NOMO-1 treated with DMSO at 0.1 percent for 48 hours (cell line): ENCODE results near the gene ARL2.
"Not testable (repeated sequence)": the region's sequence is repeated elsewhere in the genome, so short reads cannot be mapped to it uniquely, and the experiment has no call there.

ENCODE experiments used
- DNase-seq: peaks from one replicate; lab custom pipeline; 2025; ENCODE audit not compliant: unreplicated experiment; lab: John Stamatoyannopoulos, UW

Gene ARL2

DNA sequence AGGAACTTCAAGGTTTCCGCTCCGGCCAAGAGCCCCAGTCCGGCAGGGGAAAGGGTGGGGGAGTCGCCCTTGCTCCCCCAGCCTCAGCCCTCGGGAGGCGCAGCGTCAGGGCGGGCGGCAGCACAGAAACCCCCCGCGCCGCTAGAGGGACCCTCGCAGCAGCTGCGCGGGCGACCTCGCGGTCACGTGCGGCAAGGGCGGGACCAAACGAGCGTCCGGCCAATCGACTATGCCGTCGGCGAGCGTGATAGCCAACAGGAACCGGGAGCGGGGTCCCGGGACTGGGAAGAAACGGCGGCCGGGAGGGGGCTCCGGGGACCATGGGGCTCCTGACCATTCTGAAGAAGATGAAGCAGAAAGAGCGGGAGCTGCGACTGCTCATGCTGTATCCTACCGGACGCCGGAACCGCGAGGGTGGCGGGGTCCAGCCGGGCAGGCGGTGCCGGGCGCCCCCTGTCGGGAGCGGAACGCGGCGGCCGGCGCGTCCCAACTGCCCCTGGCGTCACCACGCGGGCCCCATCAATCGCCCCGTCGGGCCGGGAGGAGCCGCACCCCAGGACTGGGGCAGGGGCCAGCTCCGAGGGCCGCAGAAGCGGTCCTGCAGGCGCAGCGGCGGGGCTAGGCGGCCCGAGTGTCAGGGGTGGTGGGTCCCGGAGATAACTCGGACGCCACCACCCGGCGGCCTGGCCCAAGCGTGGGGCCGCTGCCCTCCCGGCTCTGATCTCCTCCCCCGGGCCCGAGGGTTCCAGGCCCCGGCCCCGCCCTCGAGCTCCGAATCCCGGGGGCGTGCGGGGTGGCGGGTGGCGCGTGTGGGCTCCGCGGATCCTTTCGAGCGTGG, at the start of gene ARL2:
ARL2 (plus strand) TSS at position 273 of the 838 bp plus-strand sequence; CDS start at position 321, 48 bp downstream.
- DNase-seq: peak; percentile 74

DNA sequence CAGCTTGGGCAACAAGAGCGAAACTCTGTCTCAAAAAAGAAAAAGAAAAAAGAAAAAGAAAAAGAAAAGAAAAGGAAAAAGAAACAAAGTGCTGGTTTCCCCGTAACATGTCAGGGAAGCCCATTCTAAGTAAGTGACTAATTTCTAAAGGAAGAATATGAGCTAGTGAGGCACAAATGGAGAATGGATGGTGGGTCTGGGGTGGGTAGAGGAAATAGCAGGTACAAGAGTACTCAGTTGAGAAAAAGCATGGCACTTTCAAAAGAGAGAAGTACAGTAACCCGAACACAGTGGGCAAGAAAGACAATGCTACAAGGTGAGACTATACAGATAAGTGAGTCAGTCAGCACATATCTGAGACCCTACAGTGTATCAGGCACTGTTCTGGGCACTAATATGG, 46.6 kb upstream of the ARL2 start:
- no peak for DNase-seq

DNA sequence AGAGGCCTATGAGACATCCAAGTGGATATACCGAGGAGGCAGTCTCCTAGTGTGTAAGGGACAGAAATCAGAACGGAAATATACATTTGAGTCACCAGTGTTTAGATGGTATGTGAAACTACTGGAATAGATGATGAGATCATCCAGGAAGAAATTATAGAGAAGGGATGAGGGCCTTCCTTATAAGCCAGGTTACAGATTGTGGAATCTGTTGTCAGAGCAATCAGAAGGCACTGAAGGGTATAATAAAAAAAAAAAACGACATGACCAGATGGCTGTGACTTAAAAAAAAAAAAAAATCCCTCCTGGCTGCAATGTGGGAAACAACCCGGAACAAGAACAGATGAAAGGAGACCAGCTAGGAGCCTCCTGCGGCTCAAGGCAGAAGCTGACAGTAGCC, 44.8 kb upstream of the ARL2 start:
- DNase-seq: no peak

DNA sequence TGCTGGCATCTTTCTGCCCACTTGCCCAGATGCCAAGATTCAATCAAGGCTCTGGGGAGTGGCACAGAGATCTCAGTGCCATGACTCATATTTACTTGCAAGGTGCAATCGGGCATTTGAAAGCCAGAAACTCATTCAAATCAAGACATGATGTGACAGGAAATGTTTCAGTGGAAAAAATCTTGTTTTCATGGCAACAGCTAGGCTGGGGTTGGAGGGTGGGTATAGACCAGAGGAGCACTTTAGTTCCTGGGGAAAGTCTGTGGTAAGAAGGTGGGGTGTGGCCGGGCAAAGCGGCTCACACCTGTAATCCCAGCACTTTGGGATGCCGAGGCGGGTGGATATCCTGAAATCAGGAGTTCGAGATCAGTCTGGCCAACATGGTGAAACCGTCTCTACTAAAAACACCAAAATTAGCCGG, 43.2 kb upstream of the ARL2 start:
- no peak for DNase-seq

DNA sequence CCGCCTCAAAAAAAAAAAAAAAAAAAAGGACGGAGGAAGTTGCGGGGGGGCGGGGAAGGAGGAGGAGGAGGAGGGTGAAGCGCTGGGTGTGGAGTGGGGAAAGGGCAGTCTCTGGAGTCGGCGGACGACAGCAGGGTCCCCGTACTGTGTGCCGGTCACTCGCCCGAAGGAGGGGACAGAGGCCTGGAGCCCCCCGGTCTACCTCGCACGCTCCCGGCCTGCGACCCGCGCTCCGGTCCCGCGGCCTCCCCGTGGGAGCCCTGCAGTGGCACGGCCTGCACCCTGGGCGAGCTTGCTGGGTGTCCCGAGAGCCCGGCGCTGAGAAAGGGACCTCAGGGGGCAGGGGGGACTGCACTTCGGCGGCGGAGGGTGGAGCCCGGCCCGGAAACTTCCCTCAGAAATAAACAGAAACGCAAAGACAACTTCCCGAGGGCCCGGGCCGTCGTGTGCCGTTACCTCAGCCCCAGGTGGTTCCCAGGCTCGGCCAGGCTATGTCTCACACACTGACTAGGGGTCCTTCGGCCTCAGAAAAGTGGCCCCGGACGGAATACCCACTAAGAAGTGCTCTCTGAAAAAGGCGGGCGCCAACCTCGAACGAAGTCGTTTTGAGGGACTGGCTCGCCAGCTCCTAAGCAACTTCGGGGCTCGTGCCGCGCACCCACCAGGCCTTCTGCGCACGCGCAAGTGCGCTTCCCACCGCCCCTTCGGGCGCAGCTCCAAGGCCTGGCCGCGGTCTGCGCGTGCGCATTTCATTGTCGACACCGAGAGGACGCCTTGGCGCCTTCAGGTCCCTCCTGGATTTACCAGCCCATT, 42.3 kb upstream of the ARL2 start, which contains the start of gene MAJIN:
MAJIN (minus strand) TSS at position 688 of the 813 bp plus-strand sequence. CDS start 12,703 bp downstream, outside the sequence.
- peak; percentile 23 for DNase-seq

DNA sequence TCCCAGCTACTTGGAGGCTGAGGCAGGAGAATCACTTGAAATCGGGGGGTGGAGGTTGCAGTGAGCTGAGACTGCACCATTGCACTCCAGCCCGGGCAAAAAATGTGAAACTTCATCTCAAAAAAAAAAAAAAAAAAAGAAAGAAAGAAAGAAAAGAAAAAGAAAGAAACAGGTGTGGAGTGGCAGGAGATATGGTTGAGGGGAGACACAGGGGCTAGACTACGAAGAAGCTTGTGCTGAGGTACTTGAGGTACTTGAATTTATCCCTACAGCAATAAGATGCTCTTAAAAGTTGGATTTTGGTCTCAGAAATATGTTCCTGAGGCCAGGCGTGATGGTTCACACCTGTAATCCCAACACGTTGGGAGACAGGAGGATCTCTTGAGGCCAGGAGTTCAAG, 39.8 kb upstream of the ARL2 start:
- no peak for DNase-seq

DNA sequence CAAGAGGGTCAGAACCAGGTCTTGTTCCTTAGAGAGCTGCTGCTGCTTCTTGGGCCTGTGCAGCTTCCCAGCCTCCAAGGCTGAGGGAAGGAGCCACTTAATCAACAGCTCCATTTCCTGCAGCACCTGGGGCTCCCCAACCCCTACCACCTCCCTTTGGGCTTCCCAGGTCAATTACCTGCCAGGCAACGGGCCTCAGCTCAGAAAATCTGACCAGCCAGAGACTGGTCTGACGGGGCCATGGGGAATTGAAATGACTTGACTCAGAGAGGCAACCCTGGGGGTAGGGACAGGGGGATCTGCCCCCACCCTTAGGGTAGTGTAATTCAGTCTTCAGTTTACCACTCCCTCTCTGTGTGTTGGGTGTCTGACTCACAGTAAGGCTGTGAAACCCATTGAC, 37.3 kb upstream of the ARL2 start:
- DNase-seq: no peak

DNA sequence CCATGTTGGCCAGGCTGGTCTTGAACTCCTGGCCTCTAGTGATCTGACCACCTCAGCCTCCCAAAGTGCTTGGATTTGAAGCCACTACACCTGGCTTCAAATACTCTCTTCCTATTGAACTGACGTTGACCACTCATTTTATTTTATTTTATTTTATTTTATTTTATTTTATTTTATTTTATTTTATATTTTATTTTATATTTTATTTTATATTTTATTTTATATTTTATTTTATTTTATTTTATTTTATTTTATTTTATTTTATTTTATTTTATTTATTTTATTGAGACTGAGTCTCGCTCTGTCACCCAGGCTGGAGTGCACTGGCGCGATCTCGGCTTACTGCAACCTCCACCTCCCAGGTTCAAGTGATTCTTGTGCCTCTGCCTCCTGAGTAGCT, 30.6 kb upstream of the ARL2 start:
- not testable (repeated sequence) for DNase-seq

DNA sequence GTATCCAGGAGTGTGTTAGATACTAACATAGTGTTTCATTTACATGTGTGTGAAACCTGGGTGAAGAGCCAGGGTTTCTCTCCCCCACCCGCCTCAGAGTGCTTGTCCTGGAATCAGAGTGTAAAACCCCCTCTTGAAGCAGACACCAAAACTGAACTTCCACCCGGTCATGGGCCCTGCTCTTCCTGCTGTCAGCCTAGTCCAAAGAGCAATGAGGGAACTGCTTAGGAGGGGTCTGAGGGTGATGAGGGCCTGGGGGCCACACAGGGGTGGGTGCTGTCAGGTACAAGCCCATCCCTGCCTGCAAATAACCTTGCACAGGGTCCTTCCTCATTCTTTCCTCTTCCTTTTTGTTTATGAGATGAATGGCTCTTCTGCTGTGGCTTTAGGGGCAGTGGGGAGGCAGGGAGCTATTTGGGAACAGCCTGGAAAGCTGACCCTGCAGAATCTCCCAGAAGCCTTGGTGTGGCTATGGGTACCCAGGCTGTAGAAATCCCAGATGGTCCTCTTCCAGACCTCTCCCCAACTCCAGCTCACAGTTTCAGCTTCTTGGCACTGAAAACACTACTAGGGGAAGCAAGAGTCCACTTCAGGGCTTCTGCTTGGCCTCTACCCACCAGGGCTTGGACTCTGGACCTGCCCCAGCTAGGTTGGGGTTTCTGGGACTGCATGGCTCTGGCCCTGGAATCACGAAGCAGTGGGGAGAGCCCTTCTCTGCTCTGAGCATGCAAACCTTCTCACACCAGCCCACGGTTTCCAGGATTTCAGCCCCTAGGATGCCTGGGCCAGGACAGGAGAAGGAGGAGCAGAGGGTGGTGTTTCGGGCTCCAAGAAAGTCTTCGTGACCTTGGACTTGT, 25.7 kb upstream of the ARL2 start:
- DNase-seq: peak; percentile 7

DNA sequence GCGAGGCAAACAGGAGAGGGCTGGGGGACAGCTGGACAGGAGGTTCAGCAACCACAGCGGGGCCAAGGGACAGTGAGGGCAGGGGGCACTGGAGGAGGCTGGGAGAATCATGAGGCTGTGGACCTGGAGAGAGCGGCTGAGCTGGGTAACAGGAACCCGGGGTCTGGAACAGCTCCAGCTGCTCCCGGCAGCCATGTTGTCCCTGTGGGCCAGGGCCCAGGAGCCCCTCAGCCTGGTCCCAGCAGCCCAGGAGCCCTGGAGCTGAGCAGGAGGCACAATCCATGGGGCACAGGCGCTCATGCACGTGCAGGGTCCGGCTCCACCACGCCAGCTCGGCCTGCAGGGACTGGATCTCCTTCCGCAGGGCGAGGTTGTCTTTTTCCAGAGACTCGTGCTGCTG, 24.5 kb upstream of the ARL2 start:
- no peak for DNase-seq

DNA sequence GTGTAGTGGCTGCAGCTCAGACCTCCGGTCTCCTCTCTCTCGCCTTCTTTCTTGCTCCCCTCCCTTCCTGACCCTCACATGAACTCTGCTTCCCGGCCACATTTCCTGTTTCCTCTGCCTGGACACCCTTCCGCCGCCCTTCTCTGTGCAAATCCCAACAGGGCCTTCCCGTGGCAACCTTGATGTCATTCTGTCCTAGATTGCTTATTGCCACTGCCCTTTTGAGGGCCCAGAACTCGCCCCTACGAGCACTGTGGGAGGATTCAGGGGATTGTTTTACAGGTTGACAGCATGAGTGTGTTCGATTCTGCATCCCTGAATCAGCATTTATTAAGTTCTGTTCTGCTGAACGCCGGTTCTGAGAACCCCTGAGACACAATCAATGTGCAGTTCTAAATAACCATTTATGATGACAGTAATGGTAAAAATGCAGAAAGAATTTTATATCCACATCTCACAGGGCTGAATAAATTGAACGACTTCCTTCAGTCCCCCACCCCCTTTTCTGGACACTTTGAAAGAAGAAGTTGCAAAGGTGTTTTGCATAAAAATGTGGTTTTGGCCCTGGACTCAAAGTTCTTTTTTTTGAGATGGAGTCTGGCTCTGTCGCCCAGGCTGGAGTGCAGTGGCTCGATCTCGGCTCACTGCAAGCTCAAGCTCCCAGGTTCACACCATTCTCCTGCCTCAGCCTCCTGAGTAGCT, 23.6 kb upstream of the ARL2 start:
- DNase-seq: peak; percentile 49

DNA sequence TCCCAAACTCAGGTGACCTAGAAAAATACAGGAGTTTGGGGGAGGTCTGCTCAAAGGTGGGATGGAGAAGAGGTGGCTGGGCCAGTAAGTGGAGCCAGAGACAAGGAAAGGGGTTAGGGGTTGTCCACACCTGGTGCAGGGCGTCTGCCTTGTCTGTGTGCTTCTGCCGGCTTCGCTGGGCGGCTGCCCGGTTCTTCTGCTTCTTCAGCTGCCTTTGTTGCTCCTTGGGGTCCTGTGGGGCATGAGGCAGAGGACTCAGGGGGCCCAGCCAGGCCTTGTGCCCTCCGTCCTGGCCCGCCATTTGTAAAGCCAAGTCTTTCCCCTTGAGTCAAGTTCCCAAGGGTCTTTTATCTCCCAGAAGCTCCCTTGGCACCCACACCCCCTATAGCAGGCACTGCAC, 19.6 kb upstream of the ARL2 start:
- DNase-seq: no peak

DNA sequence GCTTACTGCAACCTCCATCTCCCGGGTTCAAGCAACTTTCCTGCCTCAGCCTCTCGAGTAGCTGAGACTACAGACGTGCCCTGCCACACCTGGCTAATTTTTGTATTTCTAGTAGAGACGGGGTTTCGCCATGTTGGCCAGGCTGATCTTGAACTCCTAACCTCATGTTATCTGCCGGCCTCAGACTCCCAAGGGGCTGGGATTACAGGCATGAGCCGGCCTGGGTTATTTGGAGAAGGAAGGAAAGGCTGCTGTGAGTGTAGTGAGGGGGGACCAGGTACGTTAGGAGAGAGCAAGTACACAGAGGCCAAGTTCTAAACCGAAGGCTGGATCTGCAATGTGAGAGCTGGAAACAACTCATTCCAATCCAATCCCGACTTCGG, 17.6 kb upstream of the ARL2 start:
- DNase-seq: no peak

DNA sequence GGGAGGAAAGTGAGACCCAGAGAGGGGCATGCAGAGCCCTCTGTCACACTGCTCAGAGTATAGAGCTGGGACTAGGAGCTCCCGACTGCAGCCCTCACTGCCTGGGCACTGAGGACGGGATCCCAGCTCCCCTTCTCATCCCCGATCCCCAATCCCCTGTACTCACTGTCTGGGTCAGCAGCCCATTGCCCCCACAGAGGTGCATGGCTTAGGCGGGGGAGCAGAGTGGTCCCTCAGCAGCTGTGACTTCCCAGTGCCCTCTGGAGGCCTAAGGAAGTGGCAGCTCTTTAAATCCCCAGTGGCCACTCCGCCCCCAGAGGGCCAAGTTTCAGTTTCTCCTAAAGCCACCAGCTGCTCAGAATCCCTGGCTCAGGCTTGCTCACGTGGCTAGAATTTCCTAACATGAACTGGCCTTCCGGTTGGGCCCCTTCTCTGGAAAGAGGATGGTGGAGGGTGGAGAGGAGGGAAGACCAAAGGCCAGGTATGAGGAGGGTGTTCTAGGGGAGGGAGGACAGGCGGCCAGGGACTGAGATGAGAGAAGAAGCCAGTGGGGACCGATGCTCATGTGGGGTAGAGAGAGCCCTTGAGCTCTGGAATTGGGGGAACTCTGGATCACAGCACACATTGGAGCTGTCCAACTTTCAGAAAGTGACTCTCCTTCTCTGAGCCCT, 17.1 kb upstream of the ARL2 start, which contains the start of gene BATF2:
BATF2 (minus strand) TSS at position 262 of the 671 bp plus-strand sequence; CDS start at position 205, 57 bp downstream.
- DNase-seq: peak; percentile 66

DNA sequence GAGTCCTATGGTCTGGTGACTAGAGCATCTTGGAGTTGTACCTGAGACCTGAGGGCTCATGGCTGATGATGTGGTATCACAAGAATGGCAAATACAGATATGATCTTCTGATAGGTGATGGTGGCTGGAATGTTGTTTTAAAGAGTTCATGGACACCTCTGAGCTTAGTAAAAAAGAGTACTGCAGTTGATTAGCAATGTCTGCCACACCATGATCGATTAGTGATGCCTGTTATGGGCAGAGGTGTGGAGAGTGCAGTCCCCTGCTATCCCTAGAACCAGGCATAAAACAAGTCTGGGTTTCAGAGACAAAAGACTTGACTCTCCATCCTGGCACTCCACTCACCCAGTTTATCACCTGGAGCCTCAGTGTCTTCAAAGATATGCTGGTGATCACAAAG, 15.8 kb upstream of the ARL2 start:
- DNase-seq: no peak

DNA sequence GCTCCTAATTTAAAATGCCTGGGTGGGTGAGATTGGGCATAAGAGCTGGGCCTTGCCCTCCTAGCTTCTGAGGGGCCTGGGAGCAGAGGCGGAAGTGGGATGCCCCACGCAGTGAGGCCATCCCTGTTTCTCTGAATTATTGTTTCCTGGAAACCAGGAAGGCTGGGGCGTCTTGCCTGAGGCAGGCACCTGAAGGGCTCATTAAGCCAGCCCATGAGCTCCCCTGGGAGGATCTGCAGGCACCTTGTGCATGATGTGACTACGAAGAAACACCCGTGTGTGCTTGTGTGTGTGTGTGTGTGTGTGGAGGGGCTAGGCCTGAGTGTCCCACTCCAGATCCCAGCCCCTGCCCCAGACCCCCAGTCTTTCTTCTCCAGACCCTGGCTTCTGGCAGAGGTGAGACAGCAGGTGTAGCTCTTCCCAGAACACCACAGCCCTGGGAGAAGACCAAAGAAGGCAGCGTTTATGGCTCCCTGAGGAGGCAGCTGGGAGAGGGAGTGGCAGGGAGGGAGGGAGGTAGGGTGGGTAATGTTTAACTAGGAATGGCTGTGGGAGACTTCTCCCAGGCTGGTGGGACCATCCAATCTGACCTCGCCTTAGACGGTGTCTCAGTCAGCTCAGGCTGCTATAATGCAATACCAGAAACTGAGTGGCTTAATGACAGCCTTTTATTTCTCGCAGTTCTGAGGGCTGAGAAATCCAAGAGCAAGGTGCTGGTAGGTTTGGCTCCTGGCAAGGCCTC, 15.1 kb upstream of the ARL2 start:
- no peak for DNase-seq

DNA sequence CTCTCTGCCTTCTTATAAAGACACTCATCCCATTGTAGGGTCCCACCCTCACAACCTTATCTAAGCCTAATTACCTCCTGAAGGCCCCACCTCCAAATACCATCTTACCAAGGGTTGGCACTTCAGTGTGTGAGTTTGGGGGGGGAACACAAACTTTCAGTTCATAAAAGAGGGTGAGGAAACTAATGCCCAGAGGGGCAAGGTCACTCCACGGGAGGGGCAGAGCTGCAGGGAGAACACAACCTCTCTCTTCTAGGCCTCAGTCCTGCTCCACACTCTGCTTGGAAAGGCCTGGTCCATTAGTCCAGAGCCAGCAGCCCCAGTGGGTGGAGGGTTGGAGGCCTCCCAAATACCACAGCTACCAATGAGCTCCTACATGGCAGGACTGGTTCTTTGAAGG, 14.5 kb upstream of the ARL2 start:
- DNase-seq: no peak

DNA sequence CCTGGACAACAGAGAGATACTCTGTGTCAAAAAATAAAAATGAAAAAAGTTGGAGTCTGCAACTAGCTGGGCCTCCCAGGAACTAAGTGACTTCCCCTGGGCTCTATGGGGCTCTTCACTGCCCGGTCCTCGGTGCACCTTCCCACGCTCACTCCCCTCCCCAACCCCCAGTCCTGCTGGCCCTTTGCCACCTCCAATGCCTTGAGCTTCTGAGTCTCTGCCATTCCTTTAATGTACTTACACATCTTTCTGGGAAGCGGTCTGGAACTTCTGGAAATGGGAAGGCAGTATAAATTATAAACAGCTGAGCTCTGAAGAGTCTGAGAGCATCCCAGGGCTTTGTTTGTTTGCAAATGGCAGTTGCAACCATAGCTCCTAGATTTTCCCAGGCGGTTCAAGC, 11.3 kb upstream of the ARL2 start:
- no peak for DNase-seq

DNA sequence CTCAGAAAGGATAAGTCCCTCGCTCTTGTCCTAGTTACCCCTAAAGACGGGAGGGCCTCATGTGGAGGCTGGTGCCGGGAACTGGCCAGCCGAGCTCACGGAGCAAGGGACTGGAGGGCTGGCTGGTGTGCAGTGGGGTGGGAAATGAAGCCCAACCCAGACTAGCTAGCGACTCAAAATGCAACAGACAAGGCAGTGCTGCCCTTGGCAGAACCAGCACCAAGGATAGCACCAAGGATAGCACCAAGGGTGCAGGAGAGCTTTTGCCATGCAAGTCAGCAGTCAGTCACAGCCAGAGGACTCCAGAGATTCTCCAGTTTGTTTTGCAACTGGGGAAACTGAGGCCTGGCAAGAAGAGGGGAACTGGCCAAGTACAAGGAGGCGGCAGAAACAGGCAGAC, 10.7 kb upstream of the ARL2 start:
- no peak for DNase-seq
